DND-41 (cell line): ENCODE measurements around the gene KATNAL2.

Source experiments
- EZH2 ChIP-seq: IDR thresholded peaks from 3 replicates; pipeline ENCODE4 v1.6.1; 2012; ENCODE audit warnings: borderline replicate concordance, low read depth, mild to moderate bottlenecking, moderate library complexity, low read length, inconsistent platforms; ENCODE audit not compliant: severe bottlenecking
- TF ChIP-seq, protein P1 (sequence below): IDR thresholded peaks from 2 replicates; pipeline ENCODE4 v1.5.1; 2012; ENCODE audit warnings: borderline replicate concordance, low read length, moderate library complexity, mild to moderate bottlenecking; ENCODE audit not compliant: poor library complexity, severe bottlenecking; ENCODE audit errors: extremely low read depth

DNA sequence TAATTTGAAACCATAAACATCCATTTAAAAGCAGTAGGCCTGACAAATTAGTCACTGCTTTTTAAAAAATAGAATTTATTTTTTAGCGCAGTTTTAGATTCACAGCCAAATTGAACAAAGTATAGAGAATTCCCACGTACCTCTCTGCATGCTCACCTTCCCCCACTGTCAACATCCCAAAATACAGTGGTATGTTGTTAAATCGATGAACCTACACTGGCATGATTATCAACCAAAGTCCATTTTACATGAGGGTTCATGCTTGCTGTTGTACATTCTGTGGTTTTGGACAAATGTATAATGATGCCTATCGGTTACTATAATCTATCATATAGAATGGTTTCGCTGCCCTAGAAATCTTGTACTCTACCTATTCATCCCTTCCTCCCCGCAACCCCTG lies 123.6 kb downstream of the KATNAL2 start:
- TF ChIP-seq, protein P1, sequence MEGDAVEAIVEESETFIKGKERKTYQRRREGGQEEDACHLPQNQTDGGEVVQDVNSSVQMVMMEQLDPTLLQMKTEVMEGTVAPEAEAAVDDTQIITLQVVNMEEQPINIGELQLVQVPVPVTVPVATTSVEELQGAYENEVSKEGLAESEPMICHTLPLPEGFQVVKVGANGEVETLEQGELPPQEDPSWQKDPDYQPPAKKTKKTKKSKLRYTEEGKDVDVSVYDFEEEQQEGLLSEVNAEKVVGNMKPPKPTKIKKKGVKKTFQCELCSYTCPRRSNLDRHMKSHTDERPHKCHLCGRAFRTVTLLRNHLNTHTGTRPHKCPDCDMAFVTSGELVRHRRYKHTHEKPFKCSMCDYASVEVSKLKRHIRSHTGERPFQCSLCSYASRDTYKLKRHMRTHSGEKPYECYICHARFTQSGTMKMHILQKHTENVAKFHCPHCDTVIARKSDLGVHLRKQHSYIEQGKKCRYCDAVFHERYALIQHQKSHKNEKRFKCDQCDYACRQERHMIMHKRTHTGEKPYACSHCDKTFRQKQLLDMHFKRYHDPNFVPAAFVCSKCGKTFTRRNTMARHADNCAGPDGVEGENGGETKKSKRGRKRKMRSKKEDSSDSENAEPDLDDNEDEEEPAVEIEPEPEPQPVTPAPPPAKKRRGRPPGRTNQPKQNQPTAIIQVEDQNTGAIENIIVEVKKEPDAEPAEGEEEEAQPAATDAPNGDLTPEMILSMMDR: no peak
- TF ChIP-seq EZH2: no peak
